ENCODE results near the gene C10orf105.

Gene C10orf105

GRCh38 chr10:71675295-71675970, 44.1 kb downstream of the C10orf105 start:
- DNase-seq (ENCODE audit: low read depth) = no peak

DNA sequence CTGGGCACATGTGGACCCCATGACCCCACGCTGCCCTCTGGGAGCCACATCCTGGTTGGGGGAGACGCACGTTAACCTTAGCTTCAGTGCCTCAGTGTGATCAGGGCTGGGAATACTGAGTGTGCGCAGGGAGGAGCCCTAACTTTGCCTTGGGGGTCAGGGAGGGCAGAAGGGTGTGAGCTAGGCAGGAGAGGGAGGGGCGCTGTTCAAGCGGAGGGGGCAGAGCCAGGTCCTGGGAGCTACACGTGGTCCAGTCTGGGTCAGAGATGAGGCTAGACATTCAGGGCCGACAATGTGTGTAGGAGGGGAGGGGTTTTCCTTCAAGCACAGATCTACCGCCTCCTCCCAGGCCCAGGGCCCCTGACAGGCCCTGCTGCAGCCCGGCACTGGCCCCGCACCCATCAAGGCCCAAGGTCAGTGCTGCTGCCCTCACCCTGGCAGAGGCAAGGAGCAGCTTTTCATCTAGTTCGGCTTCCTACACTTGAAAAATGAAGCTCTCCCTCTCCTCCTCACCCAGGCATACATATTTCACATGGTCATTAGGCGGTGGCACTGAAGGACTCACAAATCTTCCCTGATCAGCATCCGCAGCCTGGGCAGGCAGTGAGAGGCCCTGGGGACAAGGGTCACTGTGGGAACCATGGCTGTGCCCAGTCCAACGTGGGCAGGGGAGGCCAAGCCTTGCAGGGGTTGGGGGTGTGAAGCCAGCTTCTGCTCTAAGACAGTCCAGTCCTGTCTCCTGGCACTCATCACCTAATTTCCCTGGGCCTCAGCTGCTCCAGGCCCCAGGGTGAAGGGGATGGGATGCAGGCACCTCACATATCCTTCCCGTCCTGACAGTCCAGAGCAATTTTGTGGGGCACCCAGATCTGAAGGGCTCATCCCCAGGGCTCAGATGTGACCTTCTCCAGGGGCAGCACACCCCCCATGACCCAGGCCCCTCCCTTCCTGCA, 47.3 kb downstream of the C10orf105 start:
- no peak for DNase-seq (ENCODE audit: low read depth)

DNA sequence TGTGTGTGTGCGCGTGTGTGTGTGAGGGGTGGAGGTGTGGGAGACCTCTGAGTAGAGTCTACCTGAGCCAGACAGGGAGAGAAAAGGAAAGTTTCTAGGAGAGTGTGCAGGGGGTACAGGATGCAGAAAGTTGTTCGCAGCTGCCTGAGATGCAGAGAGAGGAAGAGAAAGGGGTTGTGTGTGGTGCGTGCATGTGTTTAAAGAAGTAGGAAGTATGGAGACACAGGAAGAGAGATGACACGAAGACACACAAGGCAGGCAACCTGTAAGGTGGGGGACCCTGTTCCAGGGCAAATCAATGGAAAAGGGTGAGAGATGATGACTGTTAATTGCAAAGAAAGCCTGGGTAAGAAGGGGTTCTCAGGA, 52.2 kb downstream of the C10orf105 start:
- DNase-seq (ENCODE audit: low read depth) = no peak

DNA sequence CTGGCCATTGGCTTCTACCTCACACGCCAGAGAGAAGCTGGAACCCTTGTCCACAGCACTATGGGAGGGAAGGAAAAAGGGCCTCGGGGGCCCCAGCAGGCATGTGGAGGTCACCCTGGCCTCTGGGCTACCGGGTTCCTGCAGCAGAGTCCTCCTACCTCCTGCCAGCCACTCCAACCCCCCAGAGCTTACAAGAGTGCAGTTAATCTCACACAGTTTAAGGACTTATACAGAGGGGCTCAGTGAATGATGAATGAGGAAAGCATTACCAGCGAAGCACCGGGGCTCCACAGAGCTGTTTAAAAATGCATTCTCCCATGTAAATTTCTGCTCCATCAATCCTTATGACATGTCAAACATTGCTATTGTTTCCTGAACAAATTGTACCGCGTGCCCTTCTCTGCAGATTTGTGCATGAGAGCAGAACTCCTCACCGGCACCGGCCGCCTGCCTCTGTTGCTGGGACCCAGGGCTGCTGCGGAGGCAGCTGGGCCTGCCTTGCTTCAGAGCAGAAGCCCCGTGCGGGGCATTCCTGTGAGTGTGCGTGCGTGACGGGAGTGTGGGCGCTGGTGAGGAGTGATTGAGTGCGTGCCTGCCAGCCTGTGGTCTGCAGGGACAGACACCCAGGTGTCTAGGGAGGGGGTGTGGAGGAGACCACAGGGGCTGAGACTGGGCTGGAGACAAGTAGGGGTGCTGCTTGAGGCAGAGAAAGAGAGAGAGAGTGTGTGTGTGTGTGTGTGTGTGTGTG, 52.8 kb downstream of the C10orf105 start:
- no peak for DNase-seq (ENCODE audit: low read depth)

- DNase-seq (ENCODE audit: low read depth) = no peak
These were observed 54.1 kb downstream of the C10orf105 start for GRCh38 chr10:71665456-71665855.

DNA sequence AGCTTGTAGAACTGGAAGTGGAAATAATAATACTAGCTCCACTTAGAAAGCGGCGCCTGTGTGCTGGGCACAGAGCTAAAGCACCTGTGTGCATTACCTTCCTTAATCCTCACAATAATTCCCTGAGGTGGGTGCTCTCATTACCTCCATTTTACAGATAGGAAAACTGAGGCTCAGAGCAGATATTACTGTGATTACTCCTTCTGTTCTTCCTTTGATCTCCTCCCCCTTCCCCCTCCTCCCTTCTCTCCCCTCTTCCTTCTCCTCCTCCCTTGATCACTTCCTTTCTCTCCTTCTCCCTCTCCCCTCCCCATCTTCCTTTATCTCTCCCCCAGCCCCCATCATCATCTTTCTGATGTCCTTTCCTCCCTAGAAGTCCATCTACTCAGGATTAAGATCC, 55.0 kb downstream of the C10orf105 start:
- no peak for DNase-seq (ENCODE audit: low read depth)

- no peak for DNase-seq (ENCODE audit: low read depth)
These were observed 56.3 kb downstream of the C10orf105 start for GRCh38 chr10:71663311-71663710.

DNA sequence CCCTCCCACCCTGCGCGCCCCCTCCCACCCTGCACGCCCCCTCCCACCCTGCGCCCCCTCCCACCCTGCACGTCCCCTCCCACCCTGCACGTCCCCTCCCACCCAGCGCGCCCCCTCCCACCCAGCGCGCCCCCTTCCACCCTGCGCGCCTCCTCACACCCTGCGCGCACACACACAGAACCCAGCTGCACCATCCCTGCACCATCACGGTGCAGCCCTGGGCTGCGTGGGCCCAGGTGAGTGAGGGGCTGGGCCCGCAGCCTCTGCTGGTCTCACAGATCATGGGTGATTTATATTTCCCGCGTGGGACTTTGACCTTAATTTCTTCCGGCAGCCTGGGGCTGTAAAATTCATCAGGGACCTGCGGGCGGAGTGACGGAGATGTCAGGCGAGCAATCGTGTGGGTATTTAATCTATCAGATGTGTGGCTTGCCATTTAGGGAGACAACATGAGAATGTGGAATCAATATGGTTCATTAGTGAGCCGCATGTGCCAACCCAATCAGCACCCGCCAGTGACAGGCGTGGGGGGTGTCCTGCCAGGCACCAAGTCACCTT, 57.7 kb downstream of the C10orf105 start:
- DNase-seq (ENCODE audit: low read depth) = no peak

All from EH (cell line).